NB4 (cell line): ENCODE results near the gene ACTN1.

ENCODE experiments used
- CTCF ChIP-seq: IDR thresholded peaks from one replicate; pipeline ENCODE4 v1.5.1; 2012; ENCODE audit warnings: low read depth, low read length
- MAX ChIP-seq: IDR thresholded peaks from 2 replicates; pipeline ENCODE4 v1.6.1; 2011; ENCODE audit warnings: low read depth, low read length
- POLR2A ChIP-seq: IDR thresholded peaks from 2 replicates; pipeline ENCODE4 v1.6.1; 2011; ENCODE audit warnings: mild to moderate bottlenecking; ENCODE audit not compliant: insufficient read length; ENCODE audit errors: extremely low read depth

DNA sequence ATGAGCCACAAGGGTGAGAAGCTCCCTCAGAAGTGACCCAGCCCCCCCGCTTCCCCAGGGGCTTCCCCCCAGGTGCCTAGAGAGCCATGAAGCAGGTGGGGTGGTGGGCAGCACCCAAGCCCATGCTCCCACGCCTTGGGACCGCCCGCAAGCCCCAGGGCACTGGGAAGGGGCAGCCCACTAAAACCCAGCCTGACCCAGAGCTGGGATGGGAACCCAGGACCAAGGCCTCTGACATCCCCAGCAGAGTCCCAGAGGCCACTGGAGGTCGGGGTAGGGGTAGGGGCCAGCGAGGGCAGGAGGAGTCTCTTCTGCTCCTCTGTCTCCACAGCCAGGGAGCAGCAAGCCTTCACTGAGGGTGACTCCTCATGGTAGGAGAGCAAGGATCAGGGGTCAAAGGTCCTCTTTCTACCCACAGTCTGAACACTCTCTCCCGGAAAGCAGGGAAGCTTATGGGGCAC is 99.8 kb downstream of the ACTN1 start:
- TF ChIP-seq CTCF (no peak), POLR2A (no peak), MAX (no peak)
